NCI-H2171 (cell line): Measurements from ENCODE around the gene KRTAP5-9.
"Not testable (repeated sequence)": the region's sequence is repeated elsewhere in the genome, so short reads cannot be mapped to it uniquely, and the experiment has no call there.

ENCODE experiments used
- DNase-seq: peaks from one replicate; lab custom pipeline; 2025; lab: John Stamatoyannopoulos, UW

The KRTAP5-9 gene

DNA sequence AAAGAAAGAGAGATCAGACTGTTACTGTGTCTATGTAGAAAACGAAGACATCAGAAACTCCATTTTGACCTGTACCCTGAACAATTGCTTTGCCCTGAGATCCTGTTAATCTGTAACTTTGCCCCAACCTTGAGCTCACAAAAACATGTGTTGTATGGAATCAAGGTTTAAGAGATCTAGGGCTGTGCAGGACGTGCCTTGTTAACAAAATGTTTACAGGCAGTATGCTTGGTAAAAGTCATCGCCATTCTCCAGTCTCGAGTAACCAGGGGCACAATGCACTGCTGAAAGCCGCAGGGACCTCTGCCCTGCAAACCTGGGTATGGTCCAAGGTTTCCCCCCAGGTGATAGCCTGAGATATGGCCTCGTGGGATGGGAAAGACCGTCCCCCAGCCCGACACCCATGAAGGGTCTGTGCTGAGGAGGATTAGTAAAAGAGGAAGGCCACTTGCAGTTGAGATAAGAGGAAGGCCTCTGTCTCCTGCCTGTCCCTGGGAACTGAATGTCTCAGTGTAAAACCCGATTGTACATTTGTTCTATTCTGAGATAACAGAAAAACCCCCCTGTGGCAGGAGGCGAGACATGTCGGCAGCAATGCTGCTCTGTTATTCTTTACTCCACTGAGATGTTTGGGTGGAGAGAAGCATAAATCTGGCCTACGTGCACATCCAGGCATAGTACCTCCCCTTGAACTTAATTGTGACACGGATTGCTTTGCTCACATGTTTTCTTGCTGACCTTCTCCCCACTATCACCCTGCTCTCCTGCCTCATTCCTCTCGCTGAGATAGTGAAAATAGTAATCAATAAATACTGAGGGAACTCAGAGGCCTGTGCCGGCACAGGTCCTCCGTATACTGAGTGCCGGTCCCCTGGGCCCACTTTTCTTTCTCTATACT, 13.3 kb upstream of the KRTAP5-9 start:
- DNase-seq = not testable (repeated sequence)

DNA sequence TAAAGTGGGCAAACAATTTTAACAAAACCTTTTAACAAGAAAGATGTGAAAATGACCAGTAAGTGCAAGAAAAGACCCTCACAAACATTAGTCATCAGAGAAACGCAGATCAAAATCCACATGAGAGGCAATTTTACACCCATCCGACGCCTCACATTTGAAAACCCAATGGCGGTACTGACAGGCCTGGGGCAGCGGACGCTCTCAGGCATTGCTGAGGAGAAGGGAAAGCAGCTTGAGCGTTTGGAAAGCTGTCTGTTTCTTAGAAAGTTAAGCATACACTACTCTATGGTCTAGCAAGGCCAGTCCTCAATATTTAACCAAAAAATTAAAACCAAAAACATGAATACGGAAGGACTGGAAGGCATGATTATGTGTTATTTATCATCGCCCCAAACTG, 12.4 kb upstream of the KRTAP5-9 start:
- DNase-seq = no peak

- DNase-seq = no peak
Measured at GRCh38 chr11:71537537-71537936, 10.7 kb upstream of the KRTAP5-9 start.

- DNase-seq = not testable (repeated sequence)
Measured at GRCh38 chr11:71537977-71538665, 10.1 kb upstream of the KRTAP5-9 start, which contains the start of gene KRTAP5-8. Gene KRTAP5-8, plus strand, starts transcription at chr11:71538025. Its CDS starts 31 bp downstream, at chr11:71538056.

- no peak for DNase-seq
Measured at GRCh38 chr11:71538666-71538990, 9.6 kb upstream of the KRTAP5-9 start.

DNA sequence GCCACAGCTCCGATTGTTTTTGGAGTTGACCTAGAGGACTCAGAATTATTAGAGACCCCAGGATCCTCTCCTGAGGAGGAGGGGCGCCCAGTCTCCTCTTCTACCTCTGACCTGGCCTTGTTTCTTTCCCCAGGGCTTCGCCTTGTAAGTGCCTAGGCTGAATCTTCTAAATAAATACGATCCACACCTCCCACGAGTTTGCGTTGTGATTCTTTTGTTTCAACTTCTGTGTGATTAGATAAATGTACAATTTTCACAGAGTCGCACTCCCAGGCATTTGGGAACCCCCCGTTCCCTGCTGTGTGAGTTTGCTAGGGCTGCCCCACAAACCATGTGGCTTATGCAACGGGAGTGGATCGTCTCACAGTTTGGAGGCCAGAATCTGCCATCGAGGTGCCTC, 9.2 kb upstream of the KRTAP5-9 start:
- DNase-seq = no peak

- DNase-seq = not testable (repeated sequence)
Measured at GRCh38 chr11:71539971-71540370, 8.2 kb upstream of the KRTAP5-9 start.

DNA sequence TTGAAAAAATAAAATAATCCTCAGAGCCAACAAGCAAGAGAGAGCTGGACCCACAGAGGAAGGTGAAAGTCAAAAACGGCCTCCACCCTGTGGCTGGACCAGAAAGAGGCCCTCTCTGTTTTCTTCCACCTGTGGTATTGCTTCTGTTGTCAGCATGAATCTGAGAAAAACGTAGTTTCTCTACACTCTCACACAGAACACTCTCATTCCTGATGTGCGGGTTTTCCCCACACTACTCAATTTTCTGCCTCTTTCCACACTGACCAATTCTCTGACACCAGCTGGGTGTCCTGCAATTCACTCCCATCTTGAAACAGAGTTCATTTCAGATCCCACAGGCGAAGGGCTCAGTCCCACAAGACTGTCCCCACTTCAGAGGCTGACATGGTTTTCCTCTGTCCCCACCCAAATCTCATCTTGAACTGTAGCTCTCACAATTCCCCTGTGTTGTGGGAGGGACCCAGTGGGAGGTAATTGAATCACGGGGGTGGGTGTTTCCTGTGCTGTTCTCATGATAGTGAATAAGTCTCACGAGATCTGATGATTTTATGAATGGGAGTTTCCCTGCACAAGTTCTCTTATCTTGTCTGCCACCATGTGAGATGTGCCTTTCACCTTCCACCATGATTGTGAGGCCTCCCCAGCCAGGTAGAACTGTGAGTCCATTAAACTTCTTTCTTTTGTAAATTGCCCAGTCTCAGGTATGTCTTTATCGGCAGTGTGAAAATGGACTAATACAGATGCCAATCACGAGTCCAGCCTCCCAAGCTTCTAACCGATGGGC, 7.5 kb upstream of the KRTAP5-9 start:
- DNase-seq = not testable (repeated sequence)

DNA sequence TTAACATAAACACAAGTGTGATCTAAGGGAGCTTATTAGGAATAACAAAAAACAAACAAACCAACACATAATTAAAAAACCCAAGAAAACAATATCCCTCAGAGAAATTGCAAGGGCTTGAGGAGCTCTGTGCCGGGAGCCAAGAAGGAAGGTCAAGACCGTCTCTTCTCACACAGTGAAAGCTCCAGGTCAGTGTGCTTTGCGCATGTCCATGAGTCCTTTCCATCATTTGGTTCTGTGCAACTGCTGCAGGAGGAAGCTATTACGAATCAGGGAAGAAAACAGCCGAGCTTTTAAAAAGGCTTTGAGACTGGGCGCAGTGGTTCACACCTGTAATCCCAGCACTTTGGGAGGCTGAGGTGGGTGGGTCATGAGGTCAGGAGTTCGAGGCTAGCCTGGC, 5.8 kb upstream of the KRTAP5-9 start:
- no peak for DNase-seq

DNA sequence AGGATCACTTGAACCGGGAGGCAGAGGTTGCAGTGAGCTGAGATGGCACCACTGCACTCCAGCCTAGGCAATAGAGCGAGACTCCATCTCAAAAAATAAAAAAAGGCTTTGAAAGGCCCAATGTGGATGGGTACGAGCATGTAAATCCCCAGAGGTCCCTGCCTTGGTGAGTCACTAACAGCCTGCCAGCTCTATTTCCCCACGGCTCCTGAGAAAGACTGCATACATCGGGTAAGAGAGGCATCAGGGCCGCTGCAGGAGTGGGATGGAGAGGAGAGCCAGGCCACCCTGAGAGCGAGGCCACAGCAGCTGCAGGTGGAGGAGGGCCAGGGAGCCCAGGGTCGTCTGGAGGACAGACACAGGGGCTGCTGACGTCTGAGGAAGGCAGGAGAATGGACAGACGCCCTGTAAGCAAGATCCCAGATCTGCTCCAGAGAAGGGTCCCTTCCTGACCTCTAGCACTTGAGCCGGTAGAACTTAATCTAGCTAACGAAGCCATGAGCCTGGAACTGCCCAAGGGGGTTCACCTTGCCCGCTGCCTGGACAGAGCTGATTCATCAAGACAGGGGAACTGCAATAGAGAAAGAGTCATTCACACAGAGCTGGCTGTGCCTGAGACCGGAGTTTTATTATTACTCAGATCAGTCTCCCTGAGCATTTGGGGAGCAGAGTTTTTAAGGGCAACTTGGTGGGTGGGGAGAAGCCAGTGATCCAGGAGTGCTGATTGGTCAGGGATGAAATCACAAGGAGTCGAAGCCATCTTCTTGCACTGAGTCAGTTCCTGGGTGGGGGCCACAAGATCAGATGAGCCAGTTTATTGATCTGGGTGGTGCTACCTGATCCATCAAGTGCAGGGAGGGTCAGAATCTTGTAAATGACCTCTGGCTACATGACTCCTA, 5.1 kb upstream of the KRTAP5-9 start:
- no peak for DNase-seq

GRCh38 chr11:71543866-71544265, 4.4 kb upstream of the KRTAP5-9 start:
- DNase-seq = no peak

DNA sequence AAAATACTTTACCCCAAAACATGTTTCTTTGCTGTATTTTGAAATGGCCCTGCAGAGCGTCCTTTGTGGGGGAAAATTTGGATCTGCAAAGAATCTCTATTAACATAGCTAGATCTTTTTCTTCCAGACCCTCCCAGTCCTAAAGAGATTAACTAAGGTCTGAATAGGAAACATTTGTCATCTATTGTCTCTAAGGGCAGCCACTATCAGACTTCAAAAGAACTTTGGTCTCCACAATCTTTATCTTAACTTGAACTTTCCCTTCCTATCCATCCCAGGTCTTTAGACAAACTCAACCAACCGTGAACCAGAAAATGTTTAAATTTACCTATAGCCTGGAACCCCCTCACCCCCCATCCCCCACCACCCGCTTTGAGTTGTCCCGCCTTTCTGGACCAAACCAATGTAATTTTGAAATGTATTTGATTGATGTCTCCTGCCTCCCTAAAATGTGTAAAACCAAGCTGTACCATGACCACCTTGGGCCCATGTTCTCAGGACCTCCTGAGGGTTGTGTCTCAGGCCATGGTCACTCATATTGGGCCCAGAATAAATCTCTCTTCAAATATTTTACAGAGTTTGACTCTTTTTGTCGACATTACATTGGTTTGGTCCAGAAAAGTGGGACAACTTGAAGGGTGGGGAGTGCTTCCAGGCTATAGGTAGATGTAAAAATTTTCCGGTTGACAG, 3.5 kb upstream of the KRTAP5-9 start:
- DNase-seq = no peak

- DNase-seq = no peak
Measured at GRCh38 chr11:71545405-71545966, 2.7 kb upstream of the KRTAP5-9 start.

GRCh38 chr11:71548716-71549151, 514 bp downstream of the KRTAP5-9 start:
- DNase-seq = no peak

DNA sequence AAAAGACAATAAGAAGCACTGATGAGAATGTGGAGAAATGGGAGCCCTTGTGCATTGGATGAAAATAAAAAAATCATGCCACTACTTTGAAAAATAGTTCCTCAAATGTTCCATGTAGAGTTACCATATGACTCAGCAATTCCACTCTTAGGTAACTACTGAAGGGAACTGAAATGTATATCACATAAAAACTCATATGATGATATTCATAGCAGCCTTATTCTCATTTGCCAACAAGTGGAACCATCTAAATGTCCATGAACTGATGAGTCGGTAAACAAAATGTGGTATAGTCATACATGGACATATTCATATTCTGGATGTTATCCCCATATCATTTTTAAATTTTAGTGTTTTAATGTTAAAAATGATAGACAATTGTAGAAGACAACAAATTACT, 3.5 kb downstream of the KRTAP5-9 start:
- DNase-seq = no peak

GRCh38 chr11:71554996-71555395, 6.8 kb downstream of the KRTAP5-9 start:
- no peak for DNase-seq

GRCh38 chr11:71555508-71555907, 7.3 kb downstream of the KRTAP5-9 start:
- DNase-seq = no peak

DNA sequence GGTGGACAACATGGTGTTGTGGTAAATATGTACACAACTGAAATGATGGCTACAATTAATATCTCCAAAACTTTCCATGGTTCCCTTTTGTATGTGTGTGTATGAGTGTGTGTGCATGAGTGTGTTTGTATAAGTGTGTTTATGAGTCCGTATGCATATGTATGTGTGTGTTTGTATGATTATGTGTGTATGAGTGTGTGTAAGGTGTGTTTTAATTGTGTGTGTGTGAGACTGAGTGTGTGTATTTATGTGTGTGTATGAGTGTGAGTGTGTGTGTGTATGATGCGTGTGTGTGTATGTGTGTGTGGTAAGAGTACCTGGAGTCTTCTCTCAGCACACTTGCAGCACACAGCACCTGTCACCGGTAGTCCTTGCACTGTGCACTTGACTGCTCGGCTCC, 7.8 kb downstream of the KRTAP5-9 start:
- no peak for DNase-seq

GRCh38 chr11:71557257-71557656, 9.0 kb downstream of the KRTAP5-9 start:
- no peak for DNase-seq

GRCh38 chr11:71558996-71559395, 10.8 kb downstream of the KRTAP5-9 start:
- no peak for DNase-seq

- DNase-seq = no peak
Measured at GRCh38 chr11:71562120-71562519, 13.9 kb downstream of the KRTAP5-9 start.
